Osteoblast (primary cell): ENCODE results near the gene KIF9. TPM values are rescaled to one million over a fixed set of nuclear protein-coding genes. Genes with fewer than 3 reads are reported as not detected.

Experiments used
- DNase-seq: peaks from one replicate; pipeline ENCODE4 v3.0.0; 2011; ENCODE audit warnings: low spot score, mixed read lengths; ENCODE audit not compliant: insufficient read length; ENCODE audit errors: missing footprints
- H2AFZ ChIP-seq: 2 replicates; pipeline ENCODE4 v1.6.0; 2011; ENCODE audit warnings: mild to moderate bottlenecking, low read length
- H3K27ac ChIP-seq: 2 replicates; pipeline ENCODE4 v1.5.1; 2011; ENCODE audit warnings: mild to moderate bottlenecking, low read depth, low read length, moderate library complexity
- H3K27me3 ChIP-seq: 2 replicates; pipeline ENCODE4 v1.6.0; 2012; ENCODE audit warnings: mild to moderate bottlenecking, control low read depth, inconsistent platforms, low read length, moderate library complexity; ENCODE audit not compliant: insufficient read depth
- H3K36me3 ChIP-seq: 2 replicates; pipeline ENCODE4 v1.5.1; 2011; ENCODE audit warnings: mild to moderate bottlenecking, low read length, control low read depth, moderate library complexity; ENCODE audit not compliant: insufficient read depth
- H3K4me1 ChIP-seq: 2 replicates; pipeline ENCODE4 v1.5.1; 2011; ENCODE audit warnings: mild to moderate bottlenecking, low read length, control low read depth, moderate library complexity; ENCODE audit not compliant: insufficient read depth
- H3K4me2 ChIP-seq: 2 replicates; pipeline ENCODE4 v1.6.0; 2011; ENCODE audit warnings: mild to moderate bottlenecking, low read length; ENCODE audit not compliant: insufficient read depth
- H3K4me3 ChIP-seq: fragments of 200-600 bp; sonication (generic); 3 replicates; pipeline ENCODE4 v1.5.1; 2012; ENCODE audit warnings: mild to moderate bottlenecking, low read length, inconsistent platforms; ENCODE audit not compliant: insufficient read depth
- H3K79me2 ChIP-seq: 2 replicates; pipeline ENCODE4 v1.6.0; 2012; ENCODE audit warnings: mild to moderate bottlenecking, low read length, control low read depth, inconsistent platforms; ENCODE audit not compliant: insufficient read depth
- H3K9me3 ChIP-seq: 2 replicates; pipeline ENCODE4 v1.5.1; 2011; ENCODE audit warnings: low read depth, low read length, control low read depth
- H4K20me1 ChIP-seq: 2 replicates; pipeline ENCODE4 v1.6.0; 2012; ENCODE audit warnings: mild to moderate bottlenecking, low read length, control low read depth; ENCODE audit not compliant: insufficient read depth
- CTCF ChIP-seq: IDR thresholded peaks from 2 replicates; pipeline ENCODE4 v1.5.1; 2011; ENCODE audit warnings: mild to moderate bottlenecking, low read depth, low read length, moderate library complexity; ENCODE audit errors: extremely low read depth
- total RNA-seq: library from RNA; depleted of rRNA; stranded (reverse); fragments of >200 nt; gene quantifications from 2 replicates; pipeline ENCODE4 v1.2.3, GENCODE V29; 2012

Gene KIF9
- total RNA-seq, 1 donor: 5.1 TPM

- H3K36me3 ChIP-seq: peaks cover 3% of the 10 kb centered on the region
- peaks cover 61% of the 10 kb centered on the region for H3K79me2 ChIP-seq
- no peak for DNase-seq
- H3K27me3 ChIP-seq: no peaks in the 10 kb centered on the region
- H3K4me1 ChIP-seq: peaks cover 22% of the 10 kb centered on the region
- H3K4me2 ChIP-seq: peak overlapping the region; percentile 90
- no peaks in the 10 kb centered on the region for H3K9me3 ChIP-seq
- peaks cover 12% of the 10 kb centered on the region for H4K20me1 ChIP-seq
- peak overlapping the region; percentile 98 for H2AFZ ChIP-seq
- peak overlapping the region; percentile 99 for H3K4me3 ChIP-seq
- no peak for TF ChIP-seq CTCF
- peak overlapping the region; percentile 97 for H3K27ac ChIP-seq
Observed at GRCh38 chr3:47283591-47284364, 1.2 kb upstream of the KIF9 start.

GRCh38 chr3:47283193-47283537, 566 bp upstream of the KIF9 start:
- no peaks in the 10 kb centered on the region for H3K9me3 ChIP-seq
- H3K27ac ChIP-seq: peak overlapping the region; percentile 97
- peaks cover 8% of the 10 kb centered on the region for H4K20me1 ChIP-seq
- no peaks in the 10 kb centered on the region for H3K27me3 ChIP-seq
- peak overlapping the region; percentile 90 for H3K4me2 ChIP-seq
- H3K36me3 ChIP-seq: peaks cover 3% of the 10 kb centered on the region
- TF ChIP-seq CTCF: no peak
- H3K4me1 ChIP-seq: peaks cover 19% of the 10 kb centered on the region
- peak overlapping the region; percentile 98 for H2AFZ ChIP-seq
- peak overlapping the region; percentile 99 for H3K4me3 ChIP-seq
- peaks cover 55% of the 10 kb centered on the region for H3K79me2 ChIP-seq
- DNase-seq: no peak

- DNase-seq: no peak
- TF ChIP-seq CTCF: no peak
- no peak overlapping the region for H2AFZ ChIP-seq
Observed at GRCh38 chr3:47280519-47280918, 2.1 kb downstream of the KIF9 start.

GRCh38 chr3:47276558-47276957, 6.0 kb downstream of the KIF9 start:
- no peak overlapping the region for H3K27ac ChIP-seq
- no peak overlapping the region for H3K4me3 ChIP-seq
- H2AFZ ChIP-seq: no peak overlapping the region
- H3K79me2 ChIP-seq: peaks cover 3% of the 10 kb centered on the region
- no peaks in the 10 kb centered on the region for H4K20me1 ChIP-seq
- no peaks in the 10 kb centered on the region for H3K27me3 ChIP-seq
- H3K4me2 ChIP-seq: no peak overlapping the region
- H3K36me3 ChIP-seq: no peaks in the 10 kb centered on the region
- DNase-seq: no peak
- peaks cover 6% of the 10 kb centered on the region for H3K4me1 ChIP-seq
- TF ChIP-seq CTCF: no peak
- H3K9me3 ChIP-seq: no peaks in the 10 kb centered on the region

More at GRCh38 chr3:47280519-47280918, 2.1 kb downstream of the KIF9 start:
- Histone ChIP-seq H3K36me3 (no peaks in the 10 kb centered on the region), H3K27ac (no peak overlapping the region), H3K79me2 (peaks cover 31% of the 10 kb centered on the region), H4K20me1 (no peaks in the 10 kb centered on the region), H3K4me3 (no peak overlapping the region), H3K4me2 (no peak overlapping the region), H3K9me3 (no peaks in the 10 kb centered on the region), H3K4me1 (peaks cover 19% of the 10 kb centered on the region), H3K27me3 (no peaks in the 10 kb centered on the region)
